ENCODE results near the gene SRPK2.

DNA sequence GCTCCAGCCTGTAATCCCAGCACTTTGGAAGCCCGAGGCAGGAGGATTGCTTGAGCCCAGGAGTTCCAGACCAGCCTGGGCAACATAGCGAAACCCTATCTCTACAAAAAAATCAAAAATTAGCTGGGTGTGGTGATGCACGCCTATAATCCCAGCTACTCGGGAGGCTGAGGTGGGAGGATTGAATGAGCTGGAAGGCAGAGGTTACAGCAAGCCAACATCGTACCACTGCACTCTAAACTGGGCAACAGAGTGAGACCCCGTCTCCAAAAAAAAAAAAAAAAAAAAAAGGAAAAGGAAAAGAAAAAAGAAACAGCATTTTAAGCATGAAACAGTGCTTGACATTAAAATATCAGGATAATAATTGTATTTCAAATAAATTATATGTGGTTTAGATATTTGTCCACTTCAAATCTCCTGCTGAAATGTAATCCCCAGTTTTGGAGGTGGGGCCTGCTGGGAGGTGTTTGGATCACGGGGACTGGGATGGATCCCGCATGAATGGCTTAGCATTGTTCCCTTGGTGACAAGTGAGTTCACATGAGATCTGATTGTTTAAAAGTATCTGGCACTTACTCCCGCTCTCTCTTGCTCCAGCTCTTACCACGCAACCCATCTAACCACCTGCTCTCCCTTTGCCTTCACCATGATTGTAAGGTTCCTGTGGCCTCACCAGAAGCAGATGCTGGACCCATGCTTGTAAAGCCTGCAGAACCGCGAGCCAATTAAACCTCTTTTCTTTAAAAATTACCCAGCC, 103.4 kb downstream of the SRPK2 start:
- TF ChIP-seq, protein P1, sequence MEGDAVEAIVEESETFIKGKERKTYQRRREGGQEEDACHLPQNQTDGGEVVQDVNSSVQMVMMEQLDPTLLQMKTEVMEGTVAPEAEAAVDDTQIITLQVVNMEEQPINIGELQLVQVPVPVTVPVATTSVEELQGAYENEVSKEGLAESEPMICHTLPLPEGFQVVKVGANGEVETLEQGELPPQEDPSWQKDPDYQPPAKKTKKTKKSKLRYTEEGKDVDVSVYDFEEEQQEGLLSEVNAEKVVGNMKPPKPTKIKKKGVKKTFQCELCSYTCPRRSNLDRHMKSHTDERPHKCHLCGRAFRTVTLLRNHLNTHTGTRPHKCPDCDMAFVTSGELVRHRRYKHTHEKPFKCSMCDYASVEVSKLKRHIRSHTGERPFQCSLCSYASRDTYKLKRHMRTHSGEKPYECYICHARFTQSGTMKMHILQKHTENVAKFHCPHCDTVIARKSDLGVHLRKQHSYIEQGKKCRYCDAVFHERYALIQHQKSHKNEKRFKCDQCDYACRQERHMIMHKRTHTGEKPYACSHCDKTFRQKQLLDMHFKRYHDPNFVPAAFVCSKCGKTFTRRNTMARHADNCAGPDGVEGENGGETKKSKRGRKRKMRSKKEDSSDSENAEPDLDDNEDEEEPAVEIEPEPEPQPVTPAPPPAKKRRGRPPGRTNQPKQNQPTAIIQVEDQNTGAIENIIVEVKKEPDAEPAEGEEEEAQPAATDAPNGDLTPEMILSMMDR (IDR thresholded peaks at IDR 0.05): no peak
- TF ChIP-seq POLR2AphosphoS5 (IDR thresholded peaks at IDR 0.05; ENCODE audit: low read depth, low read length) (no peak), SIN3A (IDR thresholded peaks at IDR 0.05; ENCODE audit: borderline replicate concordance, insufficient read depth, low read depth, low read length) (no peak)
- TF ChIP-seq, protein P2, sequence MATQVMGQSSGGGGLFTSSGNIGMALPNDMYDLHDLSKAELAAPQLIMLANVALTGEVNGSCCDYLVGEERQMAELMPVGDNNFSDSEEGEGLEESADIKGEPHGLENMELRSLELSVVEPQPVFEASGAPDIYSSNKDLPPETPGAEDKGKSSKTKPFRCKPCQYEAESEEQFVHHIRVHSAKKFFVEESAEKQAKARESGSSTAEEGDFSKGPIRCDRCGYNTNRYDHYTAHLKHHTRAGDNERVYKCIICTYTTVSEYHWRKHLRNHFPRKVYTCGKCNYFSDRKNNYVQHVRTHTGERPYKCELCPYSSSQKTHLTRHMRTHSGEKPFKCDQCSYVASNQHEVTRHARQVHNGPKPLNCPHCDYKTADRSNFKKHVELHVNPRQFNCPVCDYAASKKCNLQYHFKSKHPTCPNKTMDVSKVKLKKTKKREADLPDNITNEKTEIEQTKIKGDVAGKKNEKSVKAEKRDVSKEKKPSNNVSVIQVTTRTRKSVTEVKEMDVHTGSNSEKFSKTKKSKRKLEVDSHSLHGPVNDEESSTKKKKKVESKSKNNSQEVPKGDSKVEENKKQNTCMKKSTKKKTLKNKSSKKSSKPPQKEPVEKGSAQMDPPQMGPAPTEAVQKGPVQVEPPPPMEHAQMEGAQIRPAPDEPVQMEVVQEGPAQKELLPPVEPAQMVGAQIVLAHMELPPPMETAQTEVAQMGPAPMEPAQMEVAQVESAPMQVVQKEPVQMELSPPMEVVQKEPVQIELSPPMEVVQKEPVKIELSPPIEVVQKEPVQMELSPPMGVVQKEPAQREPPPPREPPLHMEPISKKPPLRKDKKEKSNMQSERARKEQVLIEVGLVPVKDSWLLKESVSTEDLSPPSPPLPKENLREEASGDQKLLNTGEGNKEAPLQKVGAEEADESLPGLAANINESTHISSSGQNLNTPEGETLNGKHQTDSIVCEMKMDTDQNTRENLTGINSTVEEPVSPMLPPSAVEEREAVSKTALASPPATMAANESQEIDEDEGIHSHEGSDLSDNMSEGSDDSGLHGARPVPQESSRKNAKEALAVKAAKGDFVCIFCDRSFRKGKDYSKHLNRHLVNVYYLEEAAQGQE (IDR thresholded peaks at IDR 0.05; ENCODE audit: insufficient read depth in 1 of 2, low read depth in 2 of 2, low read length in 1 of 2): no peak
